ENCODE measurements around the gene OGDH.

OGDH gene

DNA sequence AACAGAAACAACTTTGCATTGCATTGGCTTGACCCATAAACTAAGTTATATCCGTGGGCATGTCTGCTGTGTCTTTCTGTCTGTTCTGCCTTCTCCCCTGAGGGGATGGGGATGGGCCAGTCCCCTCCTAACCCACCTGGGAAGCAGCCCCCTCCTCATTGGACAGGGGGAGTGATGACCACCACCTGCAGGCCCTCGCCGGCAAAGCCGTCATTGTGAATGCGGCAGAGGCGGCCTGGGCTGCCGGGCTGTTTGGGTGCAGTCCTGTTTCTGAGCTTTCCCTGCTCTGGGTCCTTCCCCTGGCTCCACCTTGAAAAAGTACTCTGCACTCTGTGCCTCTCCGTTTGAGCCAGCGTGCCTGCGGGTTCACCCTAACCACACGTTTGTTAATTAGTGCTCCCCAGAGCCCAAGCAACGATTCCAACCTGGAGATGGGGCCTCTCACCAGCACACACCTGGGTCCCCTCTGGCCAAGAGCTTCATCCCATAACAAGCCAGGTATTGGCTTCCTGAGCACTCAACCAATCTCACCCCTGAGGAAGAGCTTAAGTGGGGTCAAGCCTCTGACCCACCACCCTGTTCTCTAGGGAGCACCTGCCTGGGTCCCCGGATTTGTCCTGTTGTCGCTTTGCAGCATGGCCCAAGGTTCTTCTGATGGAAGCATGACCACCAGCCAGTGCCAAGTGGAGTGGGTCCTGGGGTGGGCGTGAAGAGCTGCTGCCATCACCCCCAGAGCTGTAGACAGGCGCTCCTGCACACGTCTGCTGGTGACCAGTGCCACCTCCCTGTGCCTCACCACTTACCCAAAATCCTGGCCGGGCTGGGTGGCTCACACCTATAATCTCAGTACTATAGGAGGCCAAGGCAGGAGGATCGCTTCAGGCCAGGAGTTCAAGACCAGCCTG, 102.8 kb downstream of the OGDH start:
- H3K4me3 ChIP-seq (ENCODE audit: control insufficient read depth, low read depth, low read length): no peak overlapping the region
- TF ChIP-seq, protein P1, sequence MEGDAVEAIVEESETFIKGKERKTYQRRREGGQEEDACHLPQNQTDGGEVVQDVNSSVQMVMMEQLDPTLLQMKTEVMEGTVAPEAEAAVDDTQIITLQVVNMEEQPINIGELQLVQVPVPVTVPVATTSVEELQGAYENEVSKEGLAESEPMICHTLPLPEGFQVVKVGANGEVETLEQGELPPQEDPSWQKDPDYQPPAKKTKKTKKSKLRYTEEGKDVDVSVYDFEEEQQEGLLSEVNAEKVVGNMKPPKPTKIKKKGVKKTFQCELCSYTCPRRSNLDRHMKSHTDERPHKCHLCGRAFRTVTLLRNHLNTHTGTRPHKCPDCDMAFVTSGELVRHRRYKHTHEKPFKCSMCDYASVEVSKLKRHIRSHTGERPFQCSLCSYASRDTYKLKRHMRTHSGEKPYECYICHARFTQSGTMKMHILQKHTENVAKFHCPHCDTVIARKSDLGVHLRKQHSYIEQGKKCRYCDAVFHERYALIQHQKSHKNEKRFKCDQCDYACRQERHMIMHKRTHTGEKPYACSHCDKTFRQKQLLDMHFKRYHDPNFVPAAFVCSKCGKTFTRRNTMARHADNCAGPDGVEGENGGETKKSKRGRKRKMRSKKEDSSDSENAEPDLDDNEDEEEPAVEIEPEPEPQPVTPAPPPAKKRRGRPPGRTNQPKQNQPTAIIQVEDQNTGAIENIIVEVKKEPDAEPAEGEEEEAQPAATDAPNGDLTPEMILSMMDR (IDR thresholded peaks at IDR 0.05; ENCODE audit: control insufficient read depth, insufficient read depth, low read depth, low read length, missing control alignments): no peak
- no peak for DNase-seq (ENCODE audit: low read depth)

DNA sequence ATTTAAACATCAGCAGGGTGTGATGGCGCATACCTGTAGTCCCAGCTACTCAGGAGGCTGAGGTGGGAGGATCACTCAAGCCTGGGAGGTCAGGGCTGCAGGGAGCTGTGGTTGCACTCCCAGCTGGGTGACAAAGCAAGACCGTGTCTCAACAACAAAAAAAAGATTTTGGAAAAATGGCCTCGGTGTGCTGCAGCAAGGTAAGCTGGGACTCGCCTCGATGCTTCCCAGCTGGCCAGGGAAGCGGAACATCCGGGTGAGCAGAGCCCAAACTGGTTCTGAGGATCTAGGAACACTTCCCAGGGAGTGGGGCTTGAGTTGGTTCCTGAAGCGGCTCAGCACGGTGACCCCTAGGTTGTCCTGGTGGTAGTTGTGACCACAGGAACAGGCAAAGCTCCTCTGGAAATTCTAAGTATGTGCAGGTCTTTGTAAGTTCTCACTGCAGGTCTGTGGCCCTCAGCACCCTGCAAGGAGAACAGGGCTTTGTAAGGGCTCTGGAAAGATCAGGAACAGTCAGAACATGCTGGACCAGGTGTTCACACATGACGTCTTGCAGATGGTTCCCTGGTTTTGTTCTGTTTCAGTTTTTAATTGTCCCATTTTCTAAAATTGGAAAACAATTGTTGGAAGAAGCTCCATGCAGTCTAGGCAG, 103.6 kb downstream of the OGDH start:
- no peak overlapping the region for H3K4me3 ChIP-seq (ENCODE audit: control insufficient read depth, low read depth, low read length)
- DNase-seq (ENCODE audit: low read depth): no peak
- TF ChIP-seq, protein P1 (IDR thresholded peaks at IDR 0.05; ENCODE audit: control insufficient read depth, insufficient read depth, low read depth, low read length, missing control alignments): no peak

GRCh38 chr7:44711528-44711927, 105.1 kb downstream of the OGDH start:
- H3K4me3 ChIP-seq (ENCODE audit: control insufficient read depth, low read depth, low read length): no peak overlapping the region
- TF ChIP-seq, protein P1 (IDR thresholded peaks at IDR 0.05; ENCODE audit: control insufficient read depth, insufficient read depth, low read depth, low read length, missing control alignments): no peak
- DNase-seq (ENCODE audit: low read depth): no peak

DNA sequence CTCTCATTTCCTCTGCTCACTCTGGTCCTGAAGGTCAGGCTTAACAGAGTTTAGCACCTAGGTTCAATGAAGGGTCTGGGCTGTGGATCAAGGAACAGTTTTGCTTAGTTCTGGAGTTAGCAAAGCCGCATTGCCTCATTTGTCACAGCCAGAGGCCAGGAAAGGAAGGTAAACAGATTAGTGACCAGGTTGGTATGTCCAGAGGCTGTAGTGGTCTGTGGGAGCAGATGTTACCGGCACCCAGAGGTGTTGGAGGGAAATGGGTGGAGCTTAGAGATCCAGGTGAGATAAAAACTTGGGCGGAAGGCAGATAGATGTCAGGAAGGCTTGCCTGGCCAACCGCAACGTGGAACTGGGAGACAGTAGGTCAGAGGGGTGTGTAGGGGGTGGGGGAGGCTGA, 105.6 kb downstream of the OGDH start:
- H3K4me3 ChIP-seq (ENCODE audit: control insufficient read depth, low read depth, low read length): no peak overlapping the region
- DNase-seq (ENCODE audit: low read depth): no peak
- TF ChIP-seq, protein P1 (IDR thresholded peaks at IDR 0.05; ENCODE audit: control insufficient read depth, insufficient read depth, low read depth, low read length, missing control alignments): no peak

GRCh38 chr7:44713141-44713540, 106.7 kb downstream of the OGDH start:
- DNase-seq (ENCODE audit: low read depth): no peak
- TF ChIP-seq, protein P1 (IDR thresholded peaks at IDR 0.05; ENCODE audit: control insufficient read depth, insufficient read depth, low read depth, low read length, missing control alignments): no peak
- no peak overlapping the region for H3K4me3 ChIP-seq (ENCODE audit: control insufficient read depth, low read depth, low read length)

- DNase-seq (ENCODE audit: low read depth): no peak
- H3K4me3 ChIP-seq (ENCODE audit: control insufficient read depth, low read depth, low read length): no peak overlapping the region
- TF ChIP-seq, protein P1 (IDR thresholded peaks at IDR 0.05; ENCODE audit: control insufficient read depth, insufficient read depth, low read depth, low read length, missing control alignments): no peak
These were observed 107.4 kb downstream of the OGDH start for GRCh38 chr7:44713680-44714335.

Measured in AG09309 (cell line).